EL (cell line): ENCODE data around the gene CHRDL2.

Source experiments
- DNase-seq: peaks from one replicate; pipeline ENCODE4 v3.0.0-alpha.2; 2016

CHRDL2 gene

DNA sequence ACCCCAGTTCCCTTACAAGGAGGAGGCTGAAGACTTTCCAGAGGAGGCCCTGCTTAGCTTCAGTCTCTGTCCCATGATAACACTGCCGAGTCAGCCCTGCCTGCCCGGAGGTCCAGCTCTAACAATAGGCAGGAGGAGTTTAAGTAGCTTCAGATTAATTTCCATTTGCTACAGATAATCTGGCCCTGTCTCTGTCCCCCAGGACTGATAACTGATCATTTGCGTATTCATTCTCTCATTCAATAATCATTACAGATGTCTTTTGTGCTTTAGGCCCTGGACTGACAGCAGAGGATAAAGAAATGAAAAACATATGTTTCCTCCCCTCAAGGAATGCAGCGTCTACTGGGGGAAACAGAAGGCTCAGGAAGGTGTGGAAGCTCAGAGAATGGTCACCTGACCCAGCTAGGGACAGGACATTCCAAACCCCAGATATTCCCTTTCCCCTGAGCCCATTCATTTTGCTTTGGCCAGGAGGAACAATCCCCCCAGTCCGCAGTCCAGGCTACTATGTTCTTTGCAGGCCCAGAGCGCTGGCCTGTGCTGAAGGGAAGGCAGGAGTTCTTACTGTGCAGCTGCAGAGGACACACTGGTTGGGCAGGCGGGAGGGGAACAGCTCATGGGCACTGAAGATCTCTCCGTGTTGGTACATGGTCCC lies 20.8 kb downstream of the CHRDL2 start:
- no peak for DNase-seq

DNA sequence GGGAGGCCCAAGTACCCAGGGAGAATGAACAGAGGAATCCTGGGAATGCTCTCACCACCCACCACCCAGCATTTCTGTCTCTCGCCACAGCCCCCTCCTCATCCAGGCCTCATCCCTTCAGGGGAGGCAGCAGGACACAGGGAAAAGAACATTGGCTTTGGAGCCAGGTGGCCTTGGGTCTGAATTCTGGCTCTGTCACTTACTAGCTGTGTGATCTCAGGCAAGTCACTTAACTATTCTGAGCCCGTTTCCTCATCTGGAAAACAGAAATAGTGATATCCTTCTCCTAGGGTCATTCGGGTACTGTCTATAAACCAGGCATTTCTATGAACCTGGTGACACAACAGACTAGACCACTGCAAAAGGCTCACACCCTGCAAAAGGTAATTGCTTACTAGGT lies 22.1 kb downstream of the CHRDL2 start:
- DNase-seq, result no peak

- DNase-seq, result no peak
Measured at GRCh38 chr11:74707602-74708510, 23.4 kb downstream of the CHRDL2 start.

DNA sequence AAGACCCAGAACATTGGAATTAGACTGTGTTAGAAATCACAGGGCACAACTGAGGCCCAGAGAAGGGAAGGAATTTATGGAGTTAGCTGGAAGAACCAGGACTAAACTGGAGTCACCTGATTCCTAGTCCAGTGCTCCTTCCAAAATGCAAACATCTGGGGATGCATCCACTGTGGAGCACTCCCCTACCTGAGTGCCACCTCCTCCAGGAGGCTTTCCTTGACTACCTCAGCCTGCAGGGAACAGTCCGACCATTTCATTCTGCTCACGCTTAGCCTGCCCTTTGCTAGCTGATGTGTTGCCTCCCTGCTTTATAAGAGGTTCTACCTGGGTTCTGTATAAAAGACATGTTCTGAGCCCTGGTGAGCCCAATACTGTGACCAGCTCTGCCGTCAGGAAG lies 24.0 kb downstream of the CHRDL2 start:
- DNase-seq, result no peak

- no peak for DNase-seq
Measured at GRCh38 chr11:74703211-74703610, 28.0 kb downstream of the CHRDL2 start.

DNA sequence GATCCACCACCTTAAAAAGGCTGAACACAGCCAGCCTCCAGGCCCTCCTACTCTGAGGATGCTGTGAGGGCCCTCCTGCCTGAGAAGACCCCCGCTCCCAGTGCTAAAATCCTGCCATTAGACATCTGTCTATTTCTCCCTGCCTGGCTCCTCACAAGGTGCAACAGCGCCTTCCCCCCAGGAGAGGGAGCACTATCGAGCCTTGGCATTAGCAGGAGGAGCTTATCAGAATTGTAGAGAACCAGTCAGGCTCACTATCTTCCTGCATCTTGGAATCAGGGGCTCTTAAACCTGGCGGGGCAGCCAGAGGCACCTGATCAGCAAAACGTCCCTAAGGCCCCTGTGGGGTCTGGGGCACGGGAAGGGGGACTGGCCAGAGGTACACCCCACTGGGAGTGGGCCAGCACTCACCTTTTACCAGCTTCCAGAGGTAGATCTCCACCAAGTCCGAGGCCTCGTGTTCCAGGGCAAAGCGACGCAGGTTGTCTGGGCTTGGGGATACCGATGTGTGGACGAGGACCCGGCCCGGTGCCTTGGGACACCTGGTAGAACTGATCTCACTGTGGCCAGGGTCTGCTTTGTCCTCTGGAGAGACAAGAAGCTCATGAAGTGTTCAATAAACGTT lies 28.7 kb downstream of the CHRDL2 start:
- DNase-seq, result peak; percentile 76

DNA sequence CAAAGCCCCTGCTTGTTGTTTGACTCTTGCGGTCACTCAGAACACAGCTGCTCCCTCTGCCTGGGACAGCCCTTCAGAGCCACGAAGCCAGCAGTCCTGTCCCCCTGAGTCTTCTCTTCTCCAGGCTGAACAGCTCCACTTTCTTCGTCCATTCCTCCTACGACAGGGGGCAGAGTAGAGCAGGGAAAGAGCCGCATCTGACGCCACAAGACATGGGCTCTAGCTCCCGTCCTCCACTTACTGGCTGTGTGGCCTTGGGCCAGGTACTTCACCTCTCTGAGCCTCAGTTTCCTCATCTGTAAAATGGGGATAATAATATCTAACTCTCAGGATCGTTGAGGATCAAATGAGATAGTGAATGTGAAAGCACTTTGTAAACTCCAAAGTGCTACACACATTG lies 29.9 kb downstream of the CHRDL2 start:
- no peak for DNase-seq

GRCh38 chr11:74699615-74700396 lies 31.4 kb downstream of the CHRDL2 start:
- DNase-seq, result no peak

DNA sequence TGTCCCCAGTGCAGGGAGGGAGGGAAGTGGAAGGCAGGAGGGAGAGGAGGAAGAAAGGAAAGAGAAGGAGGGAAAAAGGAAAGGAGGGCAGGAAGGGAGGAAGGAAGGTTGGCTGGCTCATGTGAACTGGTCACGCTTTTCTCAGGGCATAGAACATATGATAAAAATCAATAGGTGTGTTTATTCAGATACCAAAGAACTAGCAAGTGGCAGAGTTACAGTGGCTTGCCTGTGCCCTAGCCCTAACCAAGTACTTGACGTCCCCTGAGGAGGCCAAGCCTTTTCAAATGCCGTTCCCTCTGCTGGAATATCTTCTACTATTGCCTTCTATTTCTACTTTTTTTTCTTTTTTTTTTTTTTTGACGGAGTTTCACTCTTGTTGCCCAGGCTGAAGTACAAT lies 33.5 kb downstream of the CHRDL2 start:
- no peak for DNase-seq

DNA sequence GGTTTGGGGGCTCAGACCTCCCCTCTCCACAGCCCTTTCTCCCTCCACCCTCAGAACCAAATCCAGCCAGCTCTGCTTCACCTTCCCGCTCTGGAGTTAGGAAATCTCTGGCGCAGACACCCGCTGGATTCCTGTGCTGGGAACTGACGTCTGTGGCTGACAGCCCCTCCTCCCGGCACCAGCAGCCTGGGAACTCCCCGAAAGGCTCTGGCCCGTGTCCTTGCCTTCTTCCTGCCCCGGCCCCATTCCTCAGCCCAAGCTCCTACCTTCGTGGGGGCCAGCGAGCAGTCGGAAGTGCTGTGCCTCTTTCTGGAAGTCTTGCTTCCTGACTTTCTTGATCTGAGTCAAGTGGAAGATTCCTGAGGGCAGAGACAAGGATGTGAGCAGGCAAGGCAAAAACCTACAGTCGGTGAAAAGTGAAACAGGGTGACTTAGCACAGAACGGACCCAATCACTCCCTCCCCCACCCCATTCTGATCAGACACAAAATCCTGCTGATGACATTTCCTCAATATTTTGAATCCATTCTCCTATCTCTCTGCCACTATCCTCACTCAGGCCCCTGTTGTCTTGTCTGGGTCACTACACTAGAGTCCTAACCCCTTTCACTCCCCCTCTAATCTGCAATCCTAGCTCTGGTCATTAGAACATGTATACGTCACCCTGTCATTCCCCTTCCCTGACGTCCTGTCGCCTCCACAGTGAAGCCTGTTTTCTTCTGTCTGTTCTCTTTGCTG lies 34.1 kb downstream of the CHRDL2 start:
- DNase-seq, result peak; percentile 86

- DNase-seq, result no peak
Measured at GRCh38 chr11:74696500-74696899, 34.7 kb downstream of the CHRDL2 start.

GRCh38 chr11:74695705-74696280 lies 35.4 kb downstream of the CHRDL2 start:
- no peak for DNase-seq

GRCh38 chr11:74694136-74694930 lies 36.9 kb downstream of the CHRDL2 start:
- no peak for DNase-seq

DNA sequence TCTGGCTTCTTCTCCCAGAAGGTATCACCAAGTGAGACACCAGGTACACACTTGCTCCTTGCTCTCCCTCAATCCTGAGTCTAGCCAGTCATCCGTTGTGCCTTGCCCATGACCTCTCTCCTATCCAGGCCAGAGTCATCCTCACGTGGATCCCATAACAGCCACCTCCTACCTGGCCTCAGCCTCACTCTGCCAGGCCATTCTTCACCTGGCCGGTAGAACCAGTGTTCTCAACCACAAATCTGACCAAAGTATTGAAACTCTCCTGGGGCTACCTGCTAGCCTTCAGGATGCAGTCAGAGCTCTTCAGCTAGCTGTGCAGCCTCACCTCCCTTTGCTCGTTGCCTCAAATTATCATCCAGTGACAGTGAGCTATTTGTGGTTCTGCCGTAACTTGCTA lies 37.7 kb downstream of the CHRDL2 start:
- DNase-seq, result no peak

DNA sequence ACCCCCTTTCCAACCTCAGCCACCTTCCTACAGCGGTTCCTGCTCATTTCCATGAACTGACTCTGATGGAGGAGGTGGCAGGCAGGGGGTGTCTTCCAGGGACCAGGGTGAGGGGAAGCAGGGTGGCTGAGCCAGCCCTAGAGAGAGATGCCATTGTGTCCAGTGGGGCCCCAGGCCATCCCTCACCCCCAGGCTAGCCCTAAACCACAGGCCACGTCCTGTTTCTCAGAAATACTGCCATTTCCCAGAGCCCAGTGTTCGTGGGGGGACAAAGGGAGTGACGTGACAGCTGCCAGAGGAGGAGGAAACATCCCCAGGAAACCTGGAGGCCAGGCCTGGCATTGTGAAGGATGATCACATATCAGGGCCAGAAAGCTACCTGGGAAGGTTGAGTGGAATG lies 39.5 kb downstream of the CHRDL2 start:
- no peak for DNase-seq

DNA sequence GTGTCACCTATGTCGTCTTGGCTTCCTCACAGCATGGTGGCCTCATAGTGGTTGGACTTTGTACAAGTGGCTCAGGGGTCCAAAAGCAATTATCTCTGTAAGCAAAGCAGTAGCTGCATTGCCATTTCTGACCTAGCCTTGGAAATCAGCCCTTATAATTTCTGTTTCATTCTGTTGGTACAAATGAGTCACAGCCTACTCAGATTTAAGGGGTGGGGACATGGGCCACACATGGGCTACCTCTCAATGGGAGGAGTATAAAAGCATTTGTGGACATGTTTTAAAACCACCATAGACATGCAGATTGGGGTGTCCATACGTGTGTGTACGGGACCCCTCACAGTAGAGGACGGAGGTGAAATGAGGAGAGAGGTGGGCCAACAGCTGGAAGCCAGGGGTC lies 41.6 kb downstream of the CHRDL2 start:
- peak; percentile 35 for DNase-seq

DNA sequence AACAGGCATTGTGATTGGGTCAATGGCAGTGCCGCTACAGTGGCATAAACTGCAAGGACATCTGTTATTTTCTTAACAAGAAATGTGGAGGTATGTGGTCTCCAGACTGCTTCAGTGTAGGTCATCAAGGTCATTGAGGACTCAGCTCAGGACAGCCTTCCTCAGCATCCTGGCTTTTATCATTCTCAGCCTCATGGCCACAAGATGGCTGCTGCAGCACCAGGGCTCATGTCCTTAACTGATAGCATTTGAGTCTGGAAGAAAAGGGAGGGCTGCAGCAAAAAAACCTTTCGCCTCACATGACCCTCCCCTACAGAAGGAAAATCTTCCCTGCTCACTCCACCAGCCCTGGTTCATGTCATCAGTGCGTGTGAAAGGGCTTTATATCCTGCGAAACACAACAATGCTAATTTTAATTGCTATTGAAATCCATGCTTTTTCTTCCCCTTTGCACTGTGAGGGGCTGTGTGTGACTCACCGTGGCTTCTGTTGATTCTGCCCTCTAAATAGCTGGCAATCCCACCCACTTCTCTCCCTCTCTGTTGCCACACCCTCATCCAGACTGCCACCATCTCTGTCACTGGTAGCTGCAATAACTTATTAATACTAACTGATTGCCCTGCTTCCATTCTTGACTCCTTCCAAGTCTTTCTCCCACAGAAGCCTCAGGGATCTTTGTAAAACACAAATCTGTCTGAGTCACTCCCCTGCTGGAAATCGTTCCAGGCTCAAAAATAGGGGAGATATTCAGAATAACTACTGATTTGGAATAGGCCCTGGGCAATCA lies 43.8 kb downstream of the CHRDL2 start:
- peak; percentile 32 for DNase-seq

GRCh38 chr11:74686792-74687191 lies 44.4 kb downstream of the CHRDL2 start:
- peak; percentile 71 for DNase-seq

GRCh38 chr11:74685905-74686304 lies 45.3 kb downstream of the CHRDL2 start:
- DNase-seq, result no peak

DNA sequence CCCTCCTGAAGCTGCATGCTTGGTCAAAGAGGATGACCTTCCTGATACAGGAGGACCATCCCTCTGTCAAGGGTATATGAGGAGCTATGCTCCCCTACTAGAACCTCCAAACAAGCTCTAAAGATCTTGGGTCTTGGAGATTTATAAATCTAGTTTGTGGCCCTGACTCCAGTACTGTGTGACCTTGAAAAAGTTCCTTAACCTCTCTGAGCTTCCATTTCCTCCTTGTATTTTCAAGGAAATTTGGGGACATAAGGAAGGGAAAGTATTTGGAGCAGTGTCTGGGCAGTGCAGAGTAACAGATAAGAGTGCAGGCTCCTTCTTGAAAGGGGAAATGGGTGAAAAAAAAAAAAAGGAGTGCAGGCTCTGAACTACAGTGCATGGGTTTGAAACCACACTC lies 45.9 kb downstream of the CHRDL2 start:
- no peak for DNase-seq
